ENCODE data around the gene SFN.

DNA sequence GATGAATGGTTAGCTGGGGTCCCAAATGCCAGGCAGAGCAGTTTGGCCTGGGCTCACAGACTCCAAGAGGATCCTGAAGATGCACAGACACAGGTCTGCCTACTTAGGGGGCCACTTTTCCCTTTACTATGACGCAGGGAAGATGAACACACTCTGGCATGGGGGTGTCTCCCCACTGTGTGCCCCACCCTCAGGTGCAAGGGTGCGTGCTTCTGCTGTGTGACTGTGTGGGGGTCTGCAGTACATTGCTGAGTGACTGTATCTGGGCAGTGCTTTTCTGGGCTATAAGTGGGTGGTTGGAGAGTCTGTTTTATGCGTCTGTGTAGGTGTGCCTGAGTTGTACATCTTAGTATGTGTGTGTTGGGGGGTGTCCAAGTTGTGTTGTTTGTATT, 47.0 kb downstream of the SFN start:
- TF ChIP-seq, protein P1, sequence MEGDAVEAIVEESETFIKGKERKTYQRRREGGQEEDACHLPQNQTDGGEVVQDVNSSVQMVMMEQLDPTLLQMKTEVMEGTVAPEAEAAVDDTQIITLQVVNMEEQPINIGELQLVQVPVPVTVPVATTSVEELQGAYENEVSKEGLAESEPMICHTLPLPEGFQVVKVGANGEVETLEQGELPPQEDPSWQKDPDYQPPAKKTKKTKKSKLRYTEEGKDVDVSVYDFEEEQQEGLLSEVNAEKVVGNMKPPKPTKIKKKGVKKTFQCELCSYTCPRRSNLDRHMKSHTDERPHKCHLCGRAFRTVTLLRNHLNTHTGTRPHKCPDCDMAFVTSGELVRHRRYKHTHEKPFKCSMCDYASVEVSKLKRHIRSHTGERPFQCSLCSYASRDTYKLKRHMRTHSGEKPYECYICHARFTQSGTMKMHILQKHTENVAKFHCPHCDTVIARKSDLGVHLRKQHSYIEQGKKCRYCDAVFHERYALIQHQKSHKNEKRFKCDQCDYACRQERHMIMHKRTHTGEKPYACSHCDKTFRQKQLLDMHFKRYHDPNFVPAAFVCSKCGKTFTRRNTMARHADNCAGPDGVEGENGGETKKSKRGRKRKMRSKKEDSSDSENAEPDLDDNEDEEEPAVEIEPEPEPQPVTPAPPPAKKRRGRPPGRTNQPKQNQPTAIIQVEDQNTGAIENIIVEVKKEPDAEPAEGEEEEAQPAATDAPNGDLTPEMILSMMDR (IDR thresholded peaks at IDR 0.05) = no peak
- no peak for TF ChIP-seq EZH2 (IDR thresholded peaks at IDR 0.05; ENCODE audit: borderline replicate concordance, insufficient read depth, low read depth, low read length, poor library complexity, severe bottlenecking)
